ENCODE results near the gene ZIK1. TPM values are rescaled to one million over a fixed set of nuclear protein-coding genes. Genes with fewer than 3 reads are reported as not detected.

The ZIK1 gene
- total and polyA plus RNA-seq, 4 donors: 1.0 to 13.8 (median 3.5) TPM

GRCh38 chr19:57576661-57577060, 7.3 kb upstream of the ZIK1 start:
- TF ChIP-seq CTCF (IDR thresholded peaks at IDR 0.05; ENCODE audit: control extremely low read depth, extremely low read depth): no peak
- ATAC-seq (ENCODE audit: insufficient read depth, low FRiP score) (no peak), DNase-seq (no peak)
- H3K9me3 ChIP-seq (ENCODE audit: control insufficient read depth in 4 of 4, insufficient read depth in 3 of 4, low read length in 3 of 4): peaks cover 17 to 59% (median 48%) of the 10 kb centered on the region in 4 donors
- H3K4me1 ChIP-seq (ENCODE audit: control insufficient read depth in 5 of 5, insufficient read depth in 5 of 5, low read length in 5 of 5): peaks cover 0 to 12% (median 5%) of the 10 kb centered on the region in 5 donors
- H3K27me3 ChIP-seq (ENCODE audit: control insufficient read depth in 3 of 3, insufficient read depth in 3 of 3, low read length in 2 of 3): no peaks in the 10 kb centered on the region
- H3K36me3 ChIP-seq (ENCODE audit: control insufficient read depth in 4 of 4, insufficient read depth in 4 of 4, low read length in 4 of 4): peaks cover 39 to 65% (median 52%) of the 10 kb centered on the region in 4 donors
- no peak overlapping the region for H3K9ac ChIP-seq (ENCODE audit: insufficient read depth in 1 of 2, low read length in 2 of 2)
- H3K4me3 ChIP-seq: no peak overlapping the region
- H3K27ac ChIP-seq (ENCODE audit: low read depth in 1 of 2, low read length in 1 of 2): no peak overlapping the region

- Histone ChIP-seq H3K4me1 (ENCODE audit: control insufficient read depth in 5 of 5, insufficient read depth in 5 of 5, low read length in 5 of 5) (peaks cover 0 to 19% (median 5%) of the 10 kb centered on the region in 5 donors), H3K27me3 (ENCODE audit: control insufficient read depth in 3 of 3, insufficient read depth in 3 of 3, low read length in 2 of 3) (no peaks in the 10 kb centered on the region), H3K4me3 (peak within 1 kb of the TSS; percentile 99), H3K27ac (ENCODE audit: low read depth in 1 of 2, low read length in 1 of 2) (peak within 1 kb of the TSS; percentile 48 to 77), H3K9me3 (ENCODE audit: control insufficient read depth in 4 of 4, insufficient read depth in 3 of 4, low read length in 3 of 4) (peaks cover 0 to 58% (median 31%) of the 10 kb centered on the region in 4 donors), H3K9ac (ENCODE audit: insufficient read depth in 1 of 2, low read length in 2 of 2) (peak within 1 kb of the TSS; percentile 49 to 56), H3K36me3 (ENCODE audit: control insufficient read depth in 4 of 4, insufficient read depth in 4 of 4, low read length in 4 of 4) (peaks cover 20 to 45% (median 33%) of the 10 kb centered on the region in 4 donors)
- 1% methylated on average over 62 of the region's 62 CpGs for WGBS, 2 donors
- no peak for TF ChIP-seq CTCF (IDR thresholded peaks at IDR 0.05; ENCODE audit: control extremely low read depth, extremely low read depth)
- DNase-seq (peak; percentile 98 to 100 (median 99)), ATAC-seq (ENCODE audit: insufficient read depth, low FRiP score) (peak; percentile 99)
Observed at GRCh38 chr19:57578487-57579205, 5.3 kb upstream of the ZIK1 start, which contains the start of gene ZNF416. ZNF416 (minus strand) TSS chr19:57578911; CDS start chr19:57578704, 207 bp downstream.

- Histone ChIP-seq H3K9ac (ENCODE audit: insufficient read depth in 1 of 2, low read length in 2 of 2) (no peak overlapping the region), H3K27me3 (ENCODE audit: control insufficient read depth in 3 of 3, insufficient read depth in 3 of 3, low read length in 2 of 3) (no peaks in the 10 kb centered on the region), H3K27ac (ENCODE audit: low read depth in 1 of 2, low read length in 1 of 2) (no peak overlapping the region), H3K4me1 (ENCODE audit: control insufficient read depth in 5 of 5, insufficient read depth in 5 of 5, low read length in 5 of 5) (peaks cover under 1 to 15% (median 10%) of the 10 kb centered on the region in 5 donors), H3K4me3 (no peak overlapping the region), H3K36me3 (ENCODE audit: control insufficient read depth in 4 of 4, insufficient read depth in 4 of 4, low read length in 4 of 4) (peaks cover 0 to 32% (median 6%) of the 10 kb centered on the region in 4 donors), H3K9me3 (ENCODE audit: control insufficient read depth in 4 of 4, insufficient read depth in 3 of 4, low read length in 3 of 4) (peaks cover 0 to 44% (median 14%) of the 10 kb centered on the region in 4 donors)
- no peak for DNase-seq
- ATAC-seq (ENCODE audit: insufficient read depth, low FRiP score): no peak
- TF ChIP-seq CTCF (IDR thresholded peaks at IDR 0.05; ENCODE audit: control extremely low read depth, extremely low read depth): no peak
- 41 to 43% methylated on average over 21 of the region's 21 CpGs for WGBS, 2 donors
Observed at GRCh38 chr19:57583104-57583520, 833 bp upstream of the ZIK1 start.

Measured in lung (tissue), 12 donors.